Mesenchymal stem cell (in vitro differentiated cells and primary cell): ENCODE results near the gene TUBA4A.

Experiments used
- DNase-seq: peaks from one replicate; pipeline ENCODE4 v3.0.0-alpha.2; 2013
- H2AFZ ChIP-seq: one replicate; pipeline ENCODE4 v1.6.1; 2013; ENCODE audit warnings: low read depth, mild to moderate bottlenecking, control low read depth, inconsistent platforms, low read length, moderate library complexity
- H2AK5ac ChIP-seq: 2 replicates; pipeline ENCODE4 v1.6.1; 2013; ENCODE audit warnings: low read length, moderate library complexity, mild to moderate bottlenecking, inconsistent platforms; ENCODE audit not compliant: severe bottlenecking
- H2BK120ac ChIP-seq: one replicate; pipeline ENCODE4 v1.6.1; 2013; ENCODE audit warnings: low read depth, mild to moderate bottlenecking, inconsistent platforms, low read length, moderate library complexity
- H2BK12ac ChIP-seq, 2 experiments: one replicate each; pipeline ENCODE4 v1.6.1; 2013; ENCODE audit warnings: inconsistent platforms in 2 of 2, low read length in 2 of 2, mild to moderate bottlenecking in 2 of 2, moderate library complexity in 2 of 2, control low read depth in 1 of 2
- H2BK15ac ChIP-seq: one replicate; pipeline ENCODE4 v1.6.1; 2013; ENCODE audit warnings: mild to moderate bottlenecking, low read depth, inconsistent platforms; ENCODE audit not compliant: poor library complexity, severe bottlenecking
- H2BK5ac ChIP-seq: 2 replicates; pipeline ENCODE4 v1.6.1; 2013; ENCODE audit warnings: low read depth, mild to moderate bottlenecking, low read length, control low read depth, inconsistent platforms; ENCODE audit not compliant: poor library complexity, severe bottlenecking
- H3K14ac ChIP-seq, 2 experiments: one replicate each; pipeline ENCODE4 v1.6.1; 2013; ENCODE audit warnings: inconsistent platforms in 2 of 2, low read length in 2 of 2, control low read depth in 1 of 2, mild to moderate bottlenecking in 1 of 2, moderate library complexity in 1 of 2
- H3K18ac ChIP-seq, 2 experiments: one replicate each; pipeline ENCODE4 v1.6.1; 2013; ENCODE audit warnings: inconsistent platforms in 2 of 2, low read length in 2 of 2, control low read depth in 1 of 2, low read depth in 1 of 2, mild to moderate bottlenecking in 1 of 2
- H3K23ac ChIP-seq, 2 experiments: one replicate each; pipeline ENCODE4 v1.6.1; 2013; ENCODE audit warnings: inconsistent platforms in 2 of 2, low read length in 2 of 2, mild to moderate bottlenecking in 2 of 2, moderate library complexity in 2 of 2, control low read depth in 1 of 2
- H3K27ac ChIP-seq: 2 replicates; pipeline ENCODE4 v1.5.1; 2013; ENCODE audit warnings: mild to moderate bottlenecking, moderate library complexity, low read length, control low read depth, inconsistent platforms; ENCODE audit not compliant: poor library complexity, severe bottlenecking
- H3K27me3 ChIP-seq, 2 experiments: 2 replicates each; pipeline versions ENCODE4 v1.6.1 to v1.7.0; 2013; ENCODE audit warnings: low read length in 2 of 2, mild to moderate bottlenecking in 2 of 2, moderate library complexity in 2 of 2, control low read depth in 1 of 2, inconsistent platforms in 1 of 2; ENCODE audit not compliant: control insufficient read depth in 1 of 2, insufficient read depth in 1 of 2
- H3K36me3 ChIP-seq, 2 experiments: 2 replicates each; pipeline versions ENCODE4 v1.6.1 to v1.7.0; 2013; ENCODE audit warnings: low read length in 2 of 2, control low read depth in 1 of 2, inconsistent platforms in 1 of 2, low read depth in 1 of 2, mild to moderate bottlenecking in 1 of 2; ENCODE audit not compliant: insufficient read depth in 2 of 2, control insufficient read depth in 1 of 2
- H3K4ac ChIP-seq, 2 experiments: one replicate each; pipeline ENCODE4 v1.6.1; 2013; ENCODE audit warnings: inconsistent platforms in 2 of 2, low read length in 2 of 2, mild to moderate bottlenecking in 2 of 2, moderate library complexity in 2 of 2, control low read depth in 1 of 2, low read depth in 1 of 2
- H3K4me1 ChIP-seq: 2 replicates; pipeline ENCODE4 v1.6.1; 2013; ENCODE audit warnings: low read depth, low read length, control low read depth; ENCODE audit not compliant: control insufficient read depth, insufficient read depth
- H3K4me2 ChIP-seq: 2 replicates; pipeline ENCODE4 v1.6.1; 2013; ENCODE audit warnings: low read length, mild to moderate bottlenecking, inconsistent platforms; ENCODE audit not compliant: poor library complexity, severe bottlenecking
- H3K4me3 ChIP-seq, 2 experiments: 2 replicates each; pipeline versions ENCODE4 v1.5.1 to v1.7.0; 2013; ENCODE audit warnings: low read length in 2 of 2, mild to moderate bottlenecking in 2 of 2, control low read depth in 1 of 2, low read depth in 1 of 2; ENCODE audit not compliant: insufficient read depth in 1 of 2
- H3K79me1 ChIP-seq: replicated peaks from 2 replicates; pipeline ENCODE4 v1.6.1; 2013; ENCODE audit warnings: mild to moderate bottlenecking, control low read depth, low read length, inconsistent platforms; ENCODE audit not compliant: poor library complexity, severe bottlenecking
- H3K9ac ChIP-seq: 2 replicates; pipeline ENCODE4 v1.7.0; 2013; ENCODE audit warnings: mild to moderate bottlenecking, low read length, moderate library complexity
- H3K9me3 ChIP-seq: 2 replicates; pipeline ENCODE4 v1.7.0; 2013; ENCODE audit warnings: mild to moderate bottlenecking, low read length; ENCODE audit not compliant: control insufficient read depth
- H4K8ac ChIP-seq: one replicate; pipeline ENCODE4 v1.6.1; 2013; ENCODE audit warnings: inconsistent platforms, mild to moderate bottlenecking, low read length, moderate library complexity
- H4K91ac ChIP-seq: one replicate; pipeline ENCODE4 v1.6.1; 2013; ENCODE audit warnings: mild to moderate bottlenecking, low read length, inconsistent platforms
- WGBS: methylation state at CpG from one replicate; pipeline ENCODE4 v1.1.7; 2013; ENCODE audit warnings: mixed read lengths; 5-methylcytosine and 5-hydroxymethylcytosine counted together

Gene TUBA4A

DNA sequence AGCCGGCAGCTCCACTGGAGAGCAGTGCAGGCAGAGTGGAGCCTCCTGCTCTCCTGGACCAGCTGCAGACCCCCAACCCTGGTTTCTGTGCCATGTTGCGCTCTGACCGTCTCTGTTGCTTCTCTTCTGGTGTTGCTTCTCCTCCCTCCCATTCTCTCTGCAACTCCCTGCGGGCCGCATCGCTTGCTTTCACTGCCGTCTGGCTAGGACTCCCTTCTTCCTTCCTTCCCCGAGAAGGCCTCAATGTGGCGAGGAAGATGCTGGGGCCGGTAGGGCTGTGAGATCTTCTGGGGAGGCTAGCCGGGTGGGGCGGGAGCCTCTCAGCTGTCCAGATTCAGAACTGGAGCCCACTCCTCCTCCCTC lies 31.6 kb upstream of the TUBA4A start:
- H2BK5ac ChIP-seq, result no peak overlapping the region
- DNase-seq, result no peak
- H3K9me3 ChIP-seq, result no peaks in the 10 kb centered on the region
- WGBS, result 91% methylated on average over 7 of the region's 12 CpGs
- no peak overlapping the region for H3K18ac ChIP-seq
- no peak overlapping the region for H4K91ac ChIP-seq
- no peak overlapping the region for H2AFZ ChIP-seq
- H3K36me3 ChIP-seq, result peaks cover 53 to 58% of the 10 kb centered on the region in 2 experiments
- H3K4me1 ChIP-seq, result peaks cover 28% of the 10 kb centered on the region
- H4K8ac ChIP-seq, result no peak overlapping the region
- no peak overlapping the region for H3K14ac ChIP-seq
- no peak overlapping the region for H2BK12ac ChIP-seq
- H3K4me2 ChIP-seq, result no peak overlapping the region
- H3K27me3 ChIP-seq, result no peaks in the 10 kb centered on the region
- peaks cover 12% of the 10 kb centered on the region for H3K79me1 ChIP-seq
- H2AK5ac ChIP-seq, result no peak overlapping the region
- H3K4me3 ChIP-seq, result peak overlapping the region in 1 of 2 experiments; percentile 56
- H3K4ac ChIP-seq, result no peak overlapping the region
- no peak overlapping the region for H3K23ac ChIP-seq
- peak overlapping the region; percentile 74 for H3K9ac ChIP-seq
- no peak overlapping the region for H3K27ac ChIP-seq
- H2BK120ac ChIP-seq, result no peak overlapping the region
- H2BK15ac ChIP-seq, result no peak overlapping the region

- Histone ChIP-seq H4K8ac (no peak overlapping the region), H3K4me2 (no peak overlapping the region), H3K4me3 (no peak overlapping the region), H3K14ac (no peak overlapping the region), H2AFZ (no peak overlapping the region), H2BK120ac (no peak overlapping the region), H3K23ac (no peak overlapping the region), H3K27ac (no peak overlapping the region), H3K79me1 (peaks cover 18% of the 10 kb centered on the region), H3K18ac (no peak overlapping the region), H3K9me3 (no peaks in the 10 kb centered on the region), H2AK5ac (no peak overlapping the region), H3K4ac (no peak overlapping the region), H3K27me3 (no peaks in the 10 kb centered on the region), H2BK15ac (no peak overlapping the region), H3K4me1 (peaks cover 30% of the 10 kb centered on the region), H3K9ac (peak overlapping the region; percentile 74), H3K36me3 (peaks cover 55 to 62% of the 10 kb centered on the region in 2 experiments), H2BK12ac (no peak overlapping the region), H2BK5ac (no peak overlapping the region), H4K91ac (no peak overlapping the region)
- WGBS, result 99% methylated on average over 16 of the region's 16 CpGs
- no peak for DNase-seq
Observed at GRCh38 chr2:219284501-219285372, 31.0 kb upstream of the TUBA4A start.

GRCh38 chr2:219282943-219283581 lies 29.3 kb upstream of the TUBA4A start:
- H2BK15ac ChIP-seq, result no peak overlapping the region
- H2BK12ac ChIP-seq, result no peak overlapping the region
- H3K4me3 ChIP-seq, result no peak overlapping the region
- H3K23ac ChIP-seq, result no peak overlapping the region
- H3K27me3 ChIP-seq, result no peaks in the 10 kb centered on the region
- H3K36me3 ChIP-seq, result peaks cover 55 to 62% of the 10 kb centered on the region in 2 experiments
- H2AFZ ChIP-seq, result no peak overlapping the region
- no peak overlapping the region for H3K27ac ChIP-seq
- WGBS, result 93% methylated on average over 14 of the region's 17 CpGs
- DNase-seq, result no peak
- H2AK5ac ChIP-seq, result no peak overlapping the region
- no peak overlapping the region for H4K91ac ChIP-seq
- H3K4me1 ChIP-seq, result peaks cover 30% of the 10 kb centered on the region
- no peaks in the 10 kb centered on the region for H3K9me3 ChIP-seq
- H2BK120ac ChIP-seq, result no peak overlapping the region
- no peak overlapping the region for H2BK5ac ChIP-seq
- no peak overlapping the region for H3K14ac ChIP-seq
- H3K4me2 ChIP-seq, result no peak overlapping the region
- no peak overlapping the region for H3K4ac ChIP-seq
- H3K79me1 ChIP-seq, result peaks cover 20% of the 10 kb centered on the region
- H3K18ac ChIP-seq, result no peak overlapping the region
- no peak overlapping the region for H3K9ac ChIP-seq
- H4K8ac ChIP-seq, result no peak overlapping the region

GRCh38 chr2:219282375-219282774 lies 28.7 kb upstream of the TUBA4A start:
- H3K4ac ChIP-seq, result no peak overlapping the region
- H3K79me1 ChIP-seq, result peaks cover 20% of the 10 kb centered on the region
- no peak overlapping the region for H2AK5ac ChIP-seq
- H2BK12ac ChIP-seq, result no peak overlapping the region
- no peaks in the 10 kb centered on the region for H3K27me3 ChIP-seq
- 96% methylated on average over 3 of the region's 5 CpGs for WGBS
- H3K36me3 ChIP-seq, result peaks cover 55 to 62% of the 10 kb centered on the region in 2 experiments
- no peak overlapping the region for H2BK5ac ChIP-seq
- H3K9me3 ChIP-seq, result no peaks in the 10 kb centered on the region
- no peak overlapping the region for H4K91ac ChIP-seq
- H4K8ac ChIP-seq, result no peak overlapping the region
- no peak overlapping the region for H2AFZ ChIP-seq
- no peak overlapping the region for H3K4me3 ChIP-seq
- peak overlapping the region; percentile 31 for H3K9ac ChIP-seq
- DNase-seq, result no peak
- H2BK15ac ChIP-seq, result no peak overlapping the region
- H3K4me1 ChIP-seq, result peaks cover 36% of the 10 kb centered on the region
- no peak overlapping the region for H3K4me2 ChIP-seq
- H3K27ac ChIP-seq, result no peak overlapping the region
- H3K18ac ChIP-seq, result no peak overlapping the region
- no peak overlapping the region for H3K14ac ChIP-seq
- no peak overlapping the region for H3K23ac ChIP-seq
- H2BK120ac ChIP-seq, result no peak overlapping the region
